ENCODE data around the gene THTPA. TPM values are rescaled to one million over a fixed set of nuclear protein-coding genes. Genes with fewer than 3 reads are reported as not detected.

THTPA gene
- total and polyA plus RNA-seq, 2 of the 13 experiments (the other 11 are each of a cell fraction or from before 2014, with no cell fraction given) = 7.4 to 8.7 TPM

DNA sequence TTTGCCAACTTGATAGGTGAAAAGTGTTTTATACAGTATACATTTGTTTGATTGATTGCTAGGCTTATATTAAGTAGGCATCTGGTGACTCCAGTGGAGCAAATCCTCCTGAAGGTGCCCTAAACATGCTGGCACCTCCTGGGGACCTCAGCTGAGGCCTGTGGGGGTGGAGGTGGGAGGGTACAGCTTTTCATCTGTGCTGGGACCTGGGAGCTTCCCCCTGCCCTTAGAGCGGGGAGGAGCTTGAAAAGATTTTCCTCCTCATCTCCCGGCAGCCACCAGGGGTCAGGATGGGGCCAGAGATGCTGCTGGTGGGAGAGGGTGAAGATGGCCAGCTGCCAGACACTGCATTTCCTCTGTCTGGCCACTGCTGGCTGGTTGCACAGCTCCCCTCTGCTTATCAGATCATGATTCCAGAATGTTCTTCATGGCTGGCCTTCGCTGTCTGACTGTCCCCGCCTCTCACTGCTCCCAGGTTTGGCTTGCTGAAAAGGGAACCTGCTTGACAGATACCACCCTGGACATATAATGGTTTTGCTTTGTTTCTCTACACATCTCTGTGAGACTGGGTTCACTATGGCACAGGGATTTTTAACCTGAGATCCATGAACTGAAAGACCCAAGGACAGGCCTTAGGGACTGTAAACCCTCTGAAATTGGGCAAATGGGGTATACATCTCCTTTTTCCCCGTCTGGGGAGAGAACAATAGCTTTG lies 33.0 kb downstream of the THTPA start (continued):
- TF ChIP-seq, protein P1, sequence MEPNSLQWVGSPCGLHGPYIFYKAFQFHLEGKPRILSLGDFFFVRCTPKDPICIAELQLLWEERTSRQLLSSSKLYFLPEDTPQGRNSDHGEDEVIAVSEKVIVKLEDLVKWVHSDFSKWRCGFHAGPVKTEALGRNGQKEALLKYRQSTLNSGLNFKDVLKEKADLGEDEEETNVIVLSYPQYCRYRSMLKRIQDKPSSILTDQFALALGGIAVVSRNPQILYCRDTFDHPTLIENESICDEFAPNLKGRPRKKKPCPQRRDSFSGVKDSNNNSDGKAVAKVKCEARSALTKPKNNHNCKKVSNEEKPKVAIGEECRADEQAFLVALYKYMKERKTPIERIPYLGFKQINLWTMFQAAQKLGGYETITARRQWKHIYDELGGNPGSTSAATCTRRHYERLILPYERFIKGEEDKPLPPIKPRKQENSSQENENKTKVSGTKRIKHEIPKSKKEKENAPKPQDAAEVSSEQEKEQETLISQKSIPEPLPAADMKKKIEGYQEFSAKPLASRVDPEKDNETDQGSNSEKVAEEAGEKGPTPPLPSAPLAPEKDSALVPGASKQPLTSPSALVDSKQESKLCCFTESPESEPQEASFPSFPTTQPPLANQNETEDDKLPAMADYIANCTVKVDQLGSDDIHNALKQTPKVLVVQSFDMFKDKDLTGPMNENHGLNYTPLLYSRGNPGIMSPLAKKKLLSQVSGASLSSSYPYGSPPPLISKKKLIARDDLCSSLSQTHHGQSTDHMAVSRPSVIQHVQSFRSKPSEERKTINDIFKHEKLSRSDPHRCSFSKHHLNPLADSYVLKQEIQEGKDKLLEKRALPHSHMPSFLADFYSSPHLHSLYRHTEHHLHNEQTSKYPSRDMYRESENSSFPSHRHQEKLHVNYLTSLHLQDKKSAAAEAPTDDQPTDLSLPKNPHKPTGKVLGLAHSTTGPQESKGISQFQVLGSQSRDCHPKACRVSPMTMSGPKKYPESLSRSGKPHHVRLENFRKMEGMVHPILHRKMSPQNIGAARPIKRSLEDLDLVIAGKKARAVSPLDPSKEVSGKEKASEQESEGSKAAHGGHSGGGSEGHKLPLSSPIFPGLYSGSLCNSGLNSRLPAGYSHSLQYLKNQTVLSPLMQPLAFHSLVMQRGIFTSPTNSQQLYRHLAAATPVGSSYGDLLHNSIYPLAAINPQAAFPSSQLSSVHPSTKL (CRISPR knock-in tag; IDR thresholded peaks at IDR 0.05) = peak; percentile 95
- TF ChIP-seq, protein P2, sequence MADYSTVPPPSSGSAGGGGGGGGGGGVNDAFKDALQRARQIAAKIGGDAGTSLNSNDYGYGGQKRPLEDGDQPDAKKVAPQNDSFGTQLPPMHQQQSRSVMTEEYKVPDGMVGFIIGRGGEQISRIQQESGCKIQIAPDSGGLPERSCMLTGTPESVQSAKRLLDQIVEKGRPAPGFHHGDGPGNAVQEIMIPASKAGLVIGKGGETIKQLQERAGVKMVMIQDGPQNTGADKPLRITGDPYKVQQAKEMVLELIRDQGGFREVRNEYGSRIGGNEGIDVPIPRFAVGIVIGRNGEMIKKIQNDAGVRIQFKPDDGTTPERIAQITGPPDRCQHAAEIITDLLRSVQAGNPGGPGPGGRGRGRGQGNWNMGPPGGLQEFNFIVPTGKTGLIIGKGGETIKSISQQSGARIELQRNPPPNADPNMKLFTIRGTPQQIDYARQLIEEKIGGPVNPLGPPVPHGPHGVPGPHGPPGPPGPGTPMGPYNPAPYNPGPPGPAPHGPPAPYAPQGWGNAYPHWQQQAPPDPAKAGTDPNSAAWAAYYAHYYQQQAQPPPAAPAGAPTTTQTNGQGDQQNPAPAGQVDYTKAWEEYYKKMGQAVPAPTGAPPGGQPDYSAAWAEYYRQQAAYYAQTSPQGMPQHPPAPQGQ (CRISPR knock-in tag; IDR thresholded peaks at IDR 0.05; ENCODE audit: borderline replicate concordance) = no peak
- TF ChIP-seq SMAD9 (CRISPR knock-in tag; IDR thresholded peaks at IDR 0.05) = peak; percentile 91; the same call in 1 of the 2 replicates
- peak; percentile 92 for TF ChIP-seq ZNF160 (CRISPR knock-in tag; IDR thresholded peaks at IDR 0.05)
- no peak for TF ChIP-seq MTA3 (CRISPR knock-in tag; IDR thresholded peaks at IDR 0.05)
- peak; percentile 88 for TF ChIP-seq FOSL2 (CRISPR knock-in tag; IDR thresholded peaks at IDR 0.05)
- no peak for TF ChIP-seq GPN1 (CRISPR knock-in tag; IDR thresholded peaks at IDR 0.05; ENCODE audit: borderline replicate concordance)
- no peak for TF ChIP-seq ZNF558 (CRISPR knock-in tag; IDR thresholded peaks at IDR 0.05; ENCODE audit: borderline replicate concordance)
- TF ChIP-seq, protein P3, sequence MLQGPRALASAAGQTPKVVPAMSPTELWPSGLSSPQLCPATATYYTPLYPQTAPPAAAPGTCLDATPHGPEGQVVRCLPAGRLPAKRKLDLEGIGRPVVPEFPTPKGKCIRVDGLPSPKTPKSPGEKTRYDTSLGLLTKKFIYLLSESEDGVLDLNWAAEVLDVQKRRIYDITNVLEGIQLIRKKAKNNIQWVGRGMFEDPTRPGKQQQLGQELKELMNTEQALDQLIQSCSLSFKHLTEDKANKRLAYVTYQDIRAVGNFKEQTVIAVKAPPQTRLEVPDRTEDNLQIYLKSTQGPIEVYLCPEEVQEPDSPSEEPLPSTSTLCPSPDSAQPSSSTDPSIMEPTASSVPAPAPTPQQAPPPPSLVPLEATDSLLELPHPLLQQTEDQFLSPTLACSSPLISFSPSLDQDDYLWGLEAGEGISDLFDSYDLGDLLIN (CRISPR knock-in tag; IDR thresholded peaks at IDR 0.05; ENCODE audit: borderline replicate concordance) = no peak; the same call in 1 of the 2 replicates
- TF ChIP-seq, protein P4, sequence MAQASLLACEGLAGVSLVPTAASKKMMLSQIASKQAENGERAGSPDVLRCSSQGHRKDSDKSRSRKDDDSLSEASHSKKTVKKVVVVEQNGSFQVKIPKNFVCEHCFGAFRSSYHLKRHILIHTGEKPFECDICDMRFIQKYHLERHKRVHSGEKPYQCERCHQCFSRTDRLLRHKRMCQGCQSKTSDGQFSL (CRISPR knock-in tag; IDR thresholded peaks at IDR 0.05) = peak; percentile 33; the same call in 1 of the 2 replicates
- TF ChIP-seq, protein P5, sequence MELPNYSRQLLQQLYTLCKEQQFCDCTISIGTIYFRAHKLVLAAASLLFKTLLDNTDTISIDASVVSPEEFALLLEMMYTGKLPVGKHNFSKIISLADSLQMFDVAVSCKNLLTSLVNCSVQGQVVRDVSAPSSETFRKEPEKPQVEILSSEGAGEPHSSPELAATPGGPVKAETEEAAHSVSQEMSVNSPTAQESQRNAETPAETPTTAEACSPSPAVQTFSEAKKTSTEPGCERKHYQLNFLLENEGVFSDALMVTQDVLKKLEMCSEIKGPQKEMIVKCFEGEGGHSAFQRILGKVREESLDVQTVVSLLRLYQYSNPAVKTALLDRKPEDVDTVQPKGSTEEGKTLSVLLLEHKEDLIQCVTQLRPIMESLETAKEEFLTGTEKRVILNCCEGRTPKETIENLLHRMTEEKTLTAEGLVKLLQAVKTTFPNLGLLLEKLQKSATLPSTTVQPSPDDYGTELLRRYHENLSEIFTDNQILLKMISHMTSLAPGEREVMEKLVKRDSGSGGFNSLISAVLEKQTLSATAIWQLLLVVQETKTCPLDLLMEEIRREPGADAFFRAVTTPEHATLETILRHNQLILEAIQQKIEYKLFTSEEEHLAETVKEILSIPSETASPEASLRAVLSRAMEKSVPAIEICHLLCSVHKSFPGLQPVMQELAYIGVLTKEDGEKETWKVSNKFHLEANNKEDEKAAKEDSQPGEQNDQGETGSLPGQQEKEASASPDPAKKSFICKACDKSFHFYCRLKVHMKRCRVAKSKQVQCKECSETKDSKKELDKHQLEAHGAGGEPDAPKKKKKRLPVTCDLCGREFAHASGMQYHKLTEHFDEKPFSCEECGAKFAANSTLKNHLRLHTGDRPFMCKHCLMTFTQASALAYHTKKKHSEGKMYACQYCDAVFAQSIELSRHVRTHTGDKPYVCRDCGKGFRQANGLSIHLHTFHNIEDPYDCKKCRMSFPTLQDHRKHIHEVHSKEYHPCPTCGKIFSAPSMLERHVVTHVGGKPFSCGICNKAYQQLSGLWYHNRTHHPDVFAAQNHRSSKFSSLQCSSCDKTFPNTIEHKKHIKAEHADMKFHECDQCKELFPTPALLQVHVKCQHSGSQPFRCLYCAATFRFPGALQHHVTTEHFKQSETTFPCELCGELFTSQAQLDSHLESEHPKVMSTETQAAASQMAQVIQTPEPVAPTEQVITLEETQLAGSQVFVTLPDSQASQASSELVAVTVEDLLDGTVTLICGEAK (IDR thresholded peaks at IDR 0.05) = no peak
- TF ChIP-seq, protein P5 (CRISPR knock-in tag; IDR thresholded peaks at IDR 0.05) = peak; percentile 70; the same call in 1 of the 2 replicates

Measured in HepG2 (cell line).